Hepatocyte (in vitro differentiated cells): Measurements from ENCODE around the gene IL13. TPM values are rescaled to one million over a fixed set of nuclear protein-coding genes. Genes with fewer than 3 reads are reported as not detected.

Experiments
- DNase-seq: peaks from one replicate; pipeline ENCODE4 v3.0.0-alpha.2; 2016; ENCODE audit warnings: low spot score
- H2AFZ ChIP-seq: fragments of 200-600 bp; sonication (generic); 2 replicates; pipeline ENCODE4 v1.6.0; 2016; ENCODE audit warnings: antibody characterized with exemption, mild to moderate bottlenecking
- H3K27ac ChIP-seq: fragments of 200-600 bp; sonication (generic); 2 replicates; pipeline ENCODE4 v1.5.1; 2016; ENCODE audit warnings: mild to moderate bottlenecking
- H3K27me3 ChIP-seq: fragments of 200-600 bp; sonication (generic); 2 replicates; pipeline ENCODE4 v1.6.1; 2016
- H3K36me3 ChIP-seq: fragments of 200-600 bp; sonication (generic); replicated peaks from 2 replicates; pipeline ENCODE4 v1.5.1; 2016; ENCODE audit warnings: low read depth; ENCODE audit not compliant: insufficient read depth
- H3K4me1 ChIP-seq: fragments of 200-600 bp; sonication (generic); 2 replicates; pipeline ENCODE4 v1.5.1; 2016; ENCODE audit warnings: mild to moderate bottlenecking, moderate library complexity; ENCODE audit not compliant: insufficient read depth
- H3K4me2 ChIP-seq: fragments of 200-600 bp; sonication (generic); 2 replicates; pipeline ENCODE4 v1.6.0; 2016
- H3K4me3 ChIP-seq: fragments of 200-600 bp; sonication (generic); 2 replicates; pipeline ENCODE4 v1.5.1; 2016; ENCODE audit warnings: mild to moderate bottlenecking
- H3K79me2 ChIP-seq: fragments of 200-600 bp; sonication (generic); 2 replicates; pipeline ENCODE4 v1.6.0; 2017; ENCODE audit warnings: mild to moderate bottlenecking
- H3K9me2 ChIP-seq: fragments of 200-600 bp; sonication (generic); replicated peaks from 2 replicates; pipeline ENCODE4 v1.6.0; 2017; ENCODE audit warnings: mild to moderate bottlenecking; ENCODE audit not compliant: insufficient read depth
- H3K9me3 ChIP-seq: fragments of 200-600 bp; sonication (generic); 2 replicates; pipeline ENCODE4 v1.5.1; 2016; ENCODE audit warnings: low read depth, mild to moderate bottlenecking
- H4K20me1 ChIP-seq: fragments of 200-600 bp; sonication (generic); 2 replicates; pipeline ENCODE4 v1.6.0; 2016; ENCODE audit warnings: mild to moderate bottlenecking; ENCODE audit not compliant: insufficient read depth, poor library complexity, severe bottlenecking
- CTCF ChIP-seq: fragments of 200-600 bp; sonication (generic); IDR thresholded peaks from 2 replicates; pipeline ENCODE4 v1.5.1; 2016; ENCODE audit warnings: antibody characterized with exemption, mild to moderate bottlenecking; ENCODE audit not compliant: poor library complexity
- EZH2 ChIP-seq: fragments of 200-600 bp; sonication (generic); IDR thresholded peaks from 2 replicates; pipeline ENCODE4 v1.6.1; 2016; ENCODE audit warnings: antibody characterized with exemption, mild to moderate bottlenecking, borderline replicate concordance
- EZH2phosphoT487 ChIP-seq: fragments of 200-600 bp; sonication (generic); IDR thresholded peaks from one replicate; pipeline ENCODE4 v1.6.1; 2018; ENCODE audit warnings: antibody characterized with exemption, mild to moderate bottlenecking, low read depth, moderate library complexity; ENCODE audit not compliant: unreplicated experiment, severe bottlenecking
- WGBS: methylation state at CpG from one replicate; pipeline ENCODE4 v1.1.6; 2016; ENCODE audit warnings: low lambda C conversion rate; ENCODE audit errors: missing lambda C conversion rate; 5-methylcytosine and 5-hydroxymethylcytosine counted together
- polyA plus RNA-seq: library from polyadenylated mRNA; unstranded; fragments of >200 nt; fragmentation: Nextera tagmentation; extraction: Ambion mirVana; gene quantifications from 2 replicates; pipeline ENCODE4 v1.2.1, GENCODE V29; 2016
- total RNA-seq: library from RNA; depleted of rRNA; stranded (reverse); fragments of >200 nt; gene quantifications from 2 replicates; pipeline ENCODE4 v1.2.3, GENCODE V29; 2014

Gene IL13
- total and polyA plus RNA-seq, 2 experiments from 2014 or later = not detected

- no peak overlapping the region for H3K27ac ChIP-seq
- no peaks in the 10 kb centered on the region for H3K36me3 ChIP-seq
- no peak overlapping the region for H3K4me2 ChIP-seq
- H3K9me2 ChIP-seq = no peaks in the 10 kb centered on the region
- no peaks in the 10 kb centered on the region for H4K20me1 ChIP-seq
- no peaks in the 10 kb centered on the region for H3K27me3 ChIP-seq
- no peaks in the 10 kb centered on the region for H3K79me2 ChIP-seq
- peaks cover 19% of the 10 kb centered on the region for H3K4me1 ChIP-seq
- TF ChIP-seq CTCF (no peak), EZH2 (no peak), EZH2phosphoT487 (no peak)
- no peak overlapping the region for H3K4me3 ChIP-seq
- 82% methylated on average over 21 of the region's 22 CpGs for WGBS
- H3K9me3 ChIP-seq = no peaks in the 10 kb centered on the region
- no peak for DNase-seq
- no peak overlapping the region for H2AFZ ChIP-seq
These were observed 10.1 kb downstream of the IL13 start for GRCh38 chr5:132667761-132668705.

GRCh38 chr5:132668706-132669454 is 10.9 kb downstream of the IL13 start:
- DNase-seq = no peak
- no peak for TF ChIP-seq CTCF
- no peak for TF ChIP-seq EZH2
- TF ChIP-seq EZH2phosphoT487 = no peak
- no peaks in the 10 kb centered on the region for H3K79me2 ChIP-seq
- H2AFZ ChIP-seq = no peak overlapping the region
- no peaks in the 10 kb centered on the region for H3K27me3 ChIP-seq
- no peak overlapping the region for H3K4me3 ChIP-seq
- H3K9me2 ChIP-seq = no peaks in the 10 kb centered on the region
- H3K27ac ChIP-seq = no peak overlapping the region
- WGBS = 90% methylated on average over 14 of the region's 14 CpGs
- H3K36me3 ChIP-seq = no peaks in the 10 kb centered on the region
- H3K9me3 ChIP-seq = no peaks in the 10 kb centered on the region
- H4K20me1 ChIP-seq = no peaks in the 10 kb centered on the region
- peaks cover 12% of the 10 kb centered on the region for H3K4me1 ChIP-seq
- H3K4me2 ChIP-seq = no peak overlapping the region

GRCh38 chr5:132669455-132669820 is 11.5 kb downstream of the IL13 start:
- WGBS = 87% methylated on average over 7 of the region's 7 CpGs
- Histone ChIP-seq H3K27ac (no peak overlapping the region), H2AFZ (no peak overlapping the region), H3K36me3 (no peaks in the 10 kb centered on the region), H3K27me3 (no peaks in the 10 kb centered on the region), H3K4me2 (no peak overlapping the region), H3K79me2 (no peaks in the 10 kb centered on the region), H4K20me1 (no peaks in the 10 kb centered on the region), H3K4me3 (no peak overlapping the region), H3K4me1 (peaks cover 6% of the 10 kb centered on the region), H3K9me3 (no peaks in the 10 kb centered on the region), H3K9me2 (no peaks in the 10 kb centered on the region)
- DNase-seq = no peak
- TF ChIP-seq EZH2phosphoT487 = no peak
- TF ChIP-seq CTCF = no peak
- TF ChIP-seq EZH2 = no peak
